Measurements from ENCODE around the gene HK1. TPM values are rescaled to one million over a fixed set of nuclear protein-coding genes. Genes with fewer than 3 reads are reported as not detected.

The HK1 gene
- total RNA-seq, 2 donors from 2014 or later: 38.0 to 78.8 TPM

DNA sequence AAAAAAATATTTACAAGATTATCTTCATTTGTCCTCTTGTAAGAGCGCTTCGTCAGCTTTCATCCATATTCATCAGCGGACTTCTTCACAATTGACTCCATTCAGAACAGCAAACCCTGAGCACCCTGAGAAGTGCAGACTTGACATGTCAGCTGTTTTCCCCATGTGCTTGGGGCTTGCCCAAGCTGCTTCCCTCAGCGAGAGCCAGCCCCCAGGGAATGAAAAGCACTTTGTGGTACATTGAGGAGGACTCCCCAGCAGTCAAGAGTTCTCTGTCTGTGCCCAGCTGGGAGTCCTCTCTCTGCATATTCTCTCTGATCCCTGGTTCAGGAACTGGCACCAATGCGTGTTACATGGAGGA, 35.5 kb upstream of the HK1 start:
- TF ChIP-seq, protein P1, sequence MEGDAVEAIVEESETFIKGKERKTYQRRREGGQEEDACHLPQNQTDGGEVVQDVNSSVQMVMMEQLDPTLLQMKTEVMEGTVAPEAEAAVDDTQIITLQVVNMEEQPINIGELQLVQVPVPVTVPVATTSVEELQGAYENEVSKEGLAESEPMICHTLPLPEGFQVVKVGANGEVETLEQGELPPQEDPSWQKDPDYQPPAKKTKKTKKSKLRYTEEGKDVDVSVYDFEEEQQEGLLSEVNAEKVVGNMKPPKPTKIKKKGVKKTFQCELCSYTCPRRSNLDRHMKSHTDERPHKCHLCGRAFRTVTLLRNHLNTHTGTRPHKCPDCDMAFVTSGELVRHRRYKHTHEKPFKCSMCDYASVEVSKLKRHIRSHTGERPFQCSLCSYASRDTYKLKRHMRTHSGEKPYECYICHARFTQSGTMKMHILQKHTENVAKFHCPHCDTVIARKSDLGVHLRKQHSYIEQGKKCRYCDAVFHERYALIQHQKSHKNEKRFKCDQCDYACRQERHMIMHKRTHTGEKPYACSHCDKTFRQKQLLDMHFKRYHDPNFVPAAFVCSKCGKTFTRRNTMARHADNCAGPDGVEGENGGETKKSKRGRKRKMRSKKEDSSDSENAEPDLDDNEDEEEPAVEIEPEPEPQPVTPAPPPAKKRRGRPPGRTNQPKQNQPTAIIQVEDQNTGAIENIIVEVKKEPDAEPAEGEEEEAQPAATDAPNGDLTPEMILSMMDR (conservative IDR thresholded peaks at IDR 0.05): no peak
- Histone ChIP-seq H3K36me3 (ENCODE audit: control insufficient read depth, insufficient read depth, low read length) (no peaks in the 10 kb centered on the region), H3K27me3 (ENCODE audit: control insufficient read depth, insufficient read depth, low read length, poor library complexity, severe bottlenecking) (no peaks in the 10 kb centered on the region), H3K27ac (ENCODE audit: low read depth, low read length) (peak overlapping the region; percentile 16), H3K4me1 (ENCODE audit: control insufficient read depth, insufficient read depth, low read length) (no peaks in the 10 kb centered on the region), H3K9me3 (ENCODE audit: control insufficient read depth, low read length) (no peaks in the 10 kb centered on the region), H3K4me3 (ENCODE audit: low read length) (no peak overlapping the region), H3K9ac (ENCODE audit: extremely low read depth, low read length, poor library complexity, severe bottlenecking) (no peak overlapping the region)
- H3K4me3 Mint-ChIP-seq: no peak overlapping the region
- no peak overlapping the region for H3K27ac Mint-ChIP-seq
- no peak for DNase-seq
- H3K4me1 Mint-ChIP-seq: peaks cover 6% of the 10 kb centered on the region
- H3K36me3 Mint-ChIP-seq (ENCODE audit: low read depth): no peaks in the 10 kb centered on the region
- no peaks in the 10 kb centered on the region for H3K9me3 Mint-ChIP-seq
- 79 to 92% methylated on average over 4 to 5 of the region's 5 CpGs for WGBS, 2 experiments (ENCODE audit: insufficient coverage in 1 of 2, insufficient read length in 1 of 2)
- H3K27me3 Mint-ChIP-seq (ENCODE audit: insufficient read depth): peaks cover 4% of the 10 kb centered on the region

DNA sequence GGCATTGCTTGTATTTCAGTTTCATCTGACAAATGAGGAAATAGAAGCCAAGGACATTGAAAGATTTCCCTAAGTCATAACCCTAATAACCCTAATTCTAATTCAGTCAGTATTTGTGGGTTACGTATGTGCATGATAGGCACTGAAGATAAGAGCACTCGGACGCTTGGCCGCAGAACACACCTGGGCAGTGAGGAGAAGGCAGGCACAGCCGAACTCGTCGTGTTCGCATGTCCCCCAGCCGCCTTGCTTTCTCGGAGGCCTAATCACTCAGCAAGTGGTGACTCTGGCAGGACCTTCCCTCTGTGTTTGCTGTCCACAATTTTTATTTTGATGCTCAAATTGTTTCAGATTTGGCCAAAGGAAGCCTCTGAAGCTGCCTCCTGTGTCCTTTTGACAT, 34.5 kb upstream of the HK1 start:
- no peaks in the 10 kb centered on the region for H3K4me1 ChIP-seq (ENCODE audit: control insufficient read depth, insufficient read depth, low read length)
- no peaks in the 10 kb centered on the region for H3K9me3 Mint-ChIP-seq
- H3K9me3 ChIP-seq (ENCODE audit: control insufficient read depth, low read length): no peaks in the 10 kb centered on the region
- H3K27me3 Mint-ChIP-seq (ENCODE audit: insufficient read depth): peaks cover 4% of the 10 kb centered on the region
- no peaks in the 10 kb centered on the region for H3K27me3 ChIP-seq (ENCODE audit: control insufficient read depth, insufficient read depth, low read length, poor library complexity, severe bottlenecking)
- no peak for DNase-seq
- H3K4me3 ChIP-seq (ENCODE audit: low read length): no peak overlapping the region
- H3K36me3 ChIP-seq (ENCODE audit: control insufficient read depth, insufficient read depth, low read length): no peaks in the 10 kb centered on the region
- no peak overlapping the region for H3K9ac ChIP-seq (ENCODE audit: extremely low read depth, low read length, poor library complexity, severe bottlenecking)
- H3K36me3 Mint-ChIP-seq (ENCODE audit: low read depth): no peaks in the 10 kb centered on the region
- peaks cover 6% of the 10 kb centered on the region for H3K4me1 Mint-ChIP-seq
- no peak overlapping the region for H3K27ac Mint-ChIP-seq
- no peak overlapping the region for H3K27ac ChIP-seq (ENCODE audit: low read depth, low read length)
- WGBS, 2 experiments (ENCODE audit: insufficient coverage in 1 of 2, insufficient read length in 1 of 2): 96% methylated on average over 10 of the region's 10 CpGs
- TF ChIP-seq, protein P1 (conservative IDR thresholded peaks at IDR 0.05): no peak
- H3K4me3 Mint-ChIP-seq: no peak overlapping the region

DNA sequence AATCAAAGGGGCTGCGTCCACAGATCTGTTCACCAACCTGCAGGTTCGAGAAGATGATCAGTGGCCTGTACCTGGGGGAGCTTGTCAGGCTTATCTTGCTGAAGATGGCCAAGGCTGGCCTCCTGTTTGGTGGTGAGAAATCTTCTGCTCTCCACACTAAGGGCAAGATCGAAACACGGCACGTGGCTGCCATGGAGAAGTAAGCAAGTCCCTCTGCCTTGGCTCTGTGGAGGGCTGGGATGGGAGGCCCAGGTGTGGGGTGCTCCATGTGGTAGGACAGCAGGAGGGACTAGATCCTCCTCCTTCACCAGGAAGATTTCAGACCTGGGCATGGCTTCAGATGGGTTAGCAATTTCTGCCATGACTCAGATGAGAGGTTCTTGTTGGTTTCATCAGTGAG, 32.3 kb upstream of the HK1 start:
- Mint-ChIP-seq H3K9me3 (peaks cover 2% of the 10 kb centered on the region), H3K36me3 (ENCODE audit: low read depth) (no peaks in the 10 kb centered on the region), H3K27ac (no peak overlapping the region), H3K4me3 (no peak overlapping the region), H3K27me3 (ENCODE audit: insufficient read depth) (no peaks in the 10 kb centered on the region), H3K4me1 (peaks cover 6% of the 10 kb centered on the region)
- DNase-seq: no peak
- no peaks in the 10 kb centered on the region for H3K36me3 ChIP-seq (ENCODE audit: control insufficient read depth, insufficient read depth, low read length)
- no peak overlapping the region for H3K27ac ChIP-seq (ENCODE audit: low read depth, low read length)
- H3K9ac ChIP-seq (ENCODE audit: extremely low read depth, low read length, poor library complexity, severe bottlenecking): no peak overlapping the region
- TF ChIP-seq, protein P1 (conservative IDR thresholded peaks at IDR 0.05): no peak
- no peaks in the 10 kb centered on the region for H3K4me1 ChIP-seq (ENCODE audit: control insufficient read depth, insufficient read depth, low read length)
- no peaks in the 10 kb centered on the region for H3K27me3 ChIP-seq (ENCODE audit: control insufficient read depth, insufficient read depth, low read length, poor library complexity, severe bottlenecking)
- no peaks in the 10 kb centered on the region for H3K9me3 ChIP-seq (ENCODE audit: control insufficient read depth, low read length)
- H3K4me3 ChIP-seq (ENCODE audit: low read length): no peak overlapping the region
- WGBS, 2 experiments (ENCODE audit: insufficient coverage in 1 of 2, insufficient read length in 1 of 2): 93 to 94% methylated on average over 2 to 5 of the region's 5 CpGs
